H1 (cell line): ENCODE results near the gene IDUA. TPM values are rescaled to one million over a fixed set of nuclear protein-coding genes. Genes with fewer than 3 reads are reported as not detected.
A peak's percentile ranks its signal among the peaks of the same experiment; 100 is the strongest.

Experiments used
- CTCF ChIA-PET: fragments of 300-600 bp; sonication (Branson Sonifier 250); formaldehyde crosslinking; loops from one replicate; lab custom pipeline; 2021; ENCODE audit not compliant: partially characterized antibody; lab: Charles Lee
- POLR2A ChIA-PET: fragments of 300-600 bp; sonication (Branson Sonifier 250); formaldehyde crosslinking; loops from one replicate; lab custom pipeline; 2021; ENCODE audit warnings: inconsistent platforms; ENCODE audit not compliant: partially characterized antibody; lab: Charles Lee
- DNase-seq, 2 experiments: peaks; one replicate each; pipeline versions ENCODE4 v3.0.0 to v3.0.0-alpha.2; 2010 to 2022; ENCODE audit warnings: low spot score in 2 of 2, low read depth in 1 of 2, mixed read lengths in 1 of 2
- FAIRE-seq: peaks from 2 replicates; lab custom pipeline; 2011; peaks lifted over from hg19 to GRCh38; lab: Jason Lieb, UNC
- H2AFZ ChIP-seq: 2 replicates; pipeline ENCODE4 v1.8.1; 2012; ENCODE audit warnings: low read length, inconsistent platforms
- H2AK5ac ChIP-seq: 2 replicates; pipeline ENCODE4 v1.6.1; 2013; ENCODE audit warnings: low read depth, low read length
- H2BK120ac ChIP-seq: replicated peaks from 2 replicates; pipeline ENCODE3; 2013; ENCODE audit warnings: low read depth, low read length, inconsistent platforms
- H2BK12ac ChIP-seq: 2 replicates; pipeline ENCODE4 v1.6.1; 2013; ENCODE audit warnings: low read depth, low read length
- H2BK15ac ChIP-seq: 2 replicates; pipeline ENCODE4 v1.6.1; 2013; ENCODE audit warnings: low read length
- H2BK20ac ChIP-seq: 2 replicates; pipeline ENCODE4 v1.6.1; 2013; ENCODE audit warnings: low read length
- H2BK5ac ChIP-seq: 2 replicates; pipeline ENCODE4 v1.6.1; 2013; ENCODE audit warnings: low read depth, low read length
- H3K14ac ChIP-seq: 2 replicates; pipeline ENCODE4 v1.6.1; 2013; ENCODE audit warnings: inconsistent platforms; ENCODE audit not compliant: insufficient read length
- H3K18ac ChIP-seq: 2 replicates; pipeline ENCODE4 v1.6.1; 2013; ENCODE audit warnings: low read length; ENCODE audit errors: extremely low read depth
- H3K23ac ChIP-seq: 2 replicates; pipeline ENCODE4 v1.6.1; 2013; ENCODE audit warnings: inconsistent platforms; ENCODE audit not compliant: insufficient read length
- H3K23me2 ChIP-seq: 2 replicates; pipeline ENCODE4 v1.6.1; 2013; ENCODE audit warnings: low read depth, low read length
- H3K27ac ChIP-seq: 2 replicates; pipeline ENCODE4 v1.6.1; 2011; ENCODE audit warnings: low read depth, low read length, inconsistent platforms
- H3K27me3 ChIP-seq, 4 experiments: replicated peaks in 1 of 4; 1 replicate in 1 of 4; 2 replicates in 3 of 4; pipeline versions ENCODE4 v1.6.1 to v1.8.1; 2011 to 2013; ENCODE audit warnings: low read length in 3 of 4, mild to moderate bottlenecking in 3 of 4, inconsistent platforms in 2 of 4, mixed read lengths in 2 of 4, moderate library complexity in 1 of 4; ENCODE audit not compliant: control insufficient read depth in 3 of 4, insufficient read depth in 3 of 4; ENCODE audit errors: extremely low read depth in 1 of 4
- H3K36me3 ChIP-seq, 4 experiments: 2 replicates each; pipeline versions ENCODE4 v1.6.1 to v1.8.1; 2011 to 2013; ENCODE audit warnings: mild to moderate bottlenecking in 4 of 4, low read length in 3 of 4, moderate library complexity in 2 of 4, control low read depth in 1 of 4, inconsistent platforms in 1 of 4; ENCODE audit not compliant: insufficient read depth in 4 of 4, control insufficient read depth in 2 of 4
- H3K4ac ChIP-seq: replicated peaks from 2 replicates; pipeline ENCODE3; 2013; ENCODE audit warnings: low read length, low read depth, mixed read lengths, inconsistent platforms; ENCODE audit not compliant: insufficient read length
- H3K4me1 ChIP-seq, 4 experiments: replicated peaks in 1 of 4; 1 replicate in 1 of 4; 2 replicates in 3 of 4; pipeline versions ENCODE4 v1.6.1 to v1.8.1; 2011 to 2013; ENCODE audit warnings: low read length in 3 of 4, inconsistent platforms in 2 of 4, mixed read lengths in 1 of 4; ENCODE audit not compliant: insufficient read depth in 4 of 4, control insufficient read depth in 3 of 4
- H3K4me2 ChIP-seq, 2 experiments: 2 replicates each; pipeline versions ENCODE4 v1.6.1 to v1.8.1; 2011 to 2013; ENCODE audit warnings: low read depth in 2 of 2, low read length in 2 of 2, control low read depth in 1 of 2, inconsistent platforms in 1 of 2, mild to moderate bottlenecking in 1 of 2; ENCODE audit not compliant: insufficient read depth in 1 of 2
- H3K4me3 ChIP-seq, 4 experiments: fragments of 200-600, 300-600 bp in 1 of 4; sonication (generic), shearing (Covaris generic), sonication (Bioruptor Twin) in 1 of 4; 2 replicates each; pipeline versions ENCODE4 v1.5.1 to v1.8.1; 2011 to 2016; ENCODE audit warnings: low read length in 4 of 4, low read depth in 3 of 4, control low read depth in 2 of 4, inconsistent platforms in 2 of 4, mild to moderate bottlenecking in 2 of 4, mixed read lengths in 1 of 4, moderate library complexity in 1 of 4; ENCODE audit not compliant: insufficient read depth in 2 of 4; ENCODE audit errors: extremely low read depth in 1 of 4
- H3K56ac ChIP-seq: replicated peaks from 2 replicates; pipeline ENCODE3; 2013; ENCODE audit warnings: low read depth, mild to moderate bottlenecking, mixed read lengths, low read length, inconsistent platforms; ENCODE audit not compliant: insufficient read length
- H3K79me1 ChIP-seq: 2 replicates; pipeline ENCODE4 v1.6.1; 2013; ENCODE audit warnings: low read depth, low read length, control low read depth
- H3K79me2 ChIP-seq, 2 experiments: 2 replicates each; pipeline versions ENCODE4 v1.6.1 to v1.8.1; 2012 to 2013; ENCODE audit warnings: low read length in 2 of 2, mild to moderate bottlenecking in 2 of 2, inconsistent platforms in 1 of 2; ENCODE audit not compliant: insufficient read depth in 2 of 2, control insufficient read depth in 1 of 2
- H3K9ac ChIP-seq, 4 experiments: replicated peaks in 1 of 4; 1 replicate in 1 of 4; 2 replicates in 3 of 4; pipeline versions ENCODE4 v1.6.1 to v1.8.1; 2011 to 2013; ENCODE audit warnings: low read depth in 3 of 4, low read length in 3 of 4, control low read depth in 2 of 4, mild to moderate bottlenecking in 2 of 4, moderate library complexity in 2 of 4, inconsistent platforms in 1 of 4; ENCODE audit errors: extremely low read depth in 1 of 4
- H3K9me3 ChIP-seq, 2 experiments: 2 replicates each; pipeline versions ENCODE4 v1.6.1 to v1.8.1; 2012 to 2013; ENCODE audit warnings: mild to moderate bottlenecking in 2 of 2, moderate library complexity in 2 of 2, control low read depth in 1 of 2, inconsistent platforms in 1 of 2, low read depth in 1 of 2, low read length in 1 of 2, mixed read lengths in 1 of 2; ENCODE audit not compliant: insufficient read depth in 2 of 2
- H4K20me1 ChIP-seq, 2 experiments: replicated peaks in 1 of 2; 2 replicates each; pipeline versions ENCODE3 to v1.8.1; 2011 to 2013; ENCODE audit warnings: inconsistent platforms in 2 of 2, low read length in 2 of 2, mild to moderate bottlenecking in 1 of 2; ENCODE audit not compliant: insufficient read depth in 2 of 2, control insufficient read depth in 1 of 2
- H4K5ac ChIP-seq: 2 replicates; pipeline ENCODE4 v1.6.1; 2013; ENCODE audit warnings: low read length, low read depth, mixed read lengths, inconsistent platforms; ENCODE audit not compliant: insufficient read length
- H4K8ac ChIP-seq: 2 replicates; pipeline ENCODE4 v1.8.0; 2013; ENCODE audit warnings: mild to moderate bottlenecking, moderate library complexity, low read length, inconsistent platforms; ENCODE audit not compliant: insufficient read depth; ENCODE audit errors: extremely low read depth
- H4K91ac ChIP-seq: replicated peaks from 2 replicates; pipeline ENCODE3; 2013; ENCODE audit warnings: low read length, mixed read lengths, inconsistent platforms; ENCODE audit not compliant: insufficient read length
- GTF2F1 ChIP-seq: IDR thresholded peaks from 2 replicates; pipeline ENCODE4 v1.6.1; 2012; ENCODE audit warnings: low read depth, low read length, improper control_type of control experiment, borderline replicate concordance
- JUND ChIP-seq: IDR thresholded peaks from 2 replicates; pipeline ENCODE4 v1.6.1; 2011; ENCODE audit warnings: mild to moderate bottlenecking, improper control_type of control experiment, low read length
- KDM5A ChIP-seq: fragments of 200-600 bp; IDR thresholded peaks from 2 replicates; pipeline ENCODE4 v1.7.1; 2012; ENCODE audit warnings: mild to moderate bottlenecking, low read length, inconsistent platforms, mixed read lengths
- POLR2AphosphoS5 ChIP-seq: IDR thresholded peaks from 2 replicates; pipeline ENCODE4 v1.6.1; 2011; ENCODE audit warnings: low read depth, low read length
- POU5F1 ChIP-seq: IDR thresholded peaks from 2 replicates; pipeline ENCODE4 v1.6.1; 2011; ENCODE audit warnings: low read depth, mild to moderate bottlenecking, low read length, moderate library complexity
- SIX5 ChIP-seq: IDR thresholded peaks from 2 replicates; pipeline ENCODE4 v1.6.1; 2011; ENCODE audit warnings: mild to moderate bottlenecking, low read depth, low read length
- TEAD4 ChIP-seq: IDR thresholded peaks from 2 replicates; pipeline ENCODE4 v1.6.1; 2012; ENCODE audit warnings: low read depth, low read length, inconsistent platforms, mixed read lengths
- YY1 ChIP-seq: IDR thresholded peaks from 2 replicates; pipeline ENCODE4 v1.6.1; 2011; ENCODE audit warnings: low read depth, mild to moderate bottlenecking, low read length
- WGBS, 2 experiments: shearing (Covaris generic) in 1 of 2; methylation state at CpG; one replicate each; pipeline versions ENCODE4 v1.1.6 to v1.1.7; 2013 to 2015; ENCODE audit warnings: low lambda C conversion rate in 2 of 2, mixed read lengths in 2 of 2, inconsistent platforms in 1 of 2, low coverage in 1 of 2, missing lambda C conversion rate in 1 of 2; ENCODE audit not compliant: insufficient replicate concordance in 2 of 2, insufficient coverage in 1 of 2, insufficient read length in 1 of 2; ENCODE audit errors: extremely low coverage in 1 of 2, missing lambda C conversion rate in 1 of 2; 5-methylcytosine and 5-hydroxymethylcytosine counted together
- polyA plus RNA-seq, 7 experiments: library from polyadenylated mRNA; depleted of rRNA in 3 of 7; stranded (reverse) in 5 of 7; unstranded in 2 of 7; fragments of >200 nt in 5 of 7; fragments of 200-250 nt in 2 of 7; gene quantifications; 1 replicate in 5 of 7; 2 replicates in 1 of 7; 4 replicates in 1 of 7; pipeline versions ENCODE4 v1.2.1 to v1.2.3, GENCODE V29; 2011 to 2013; ENCODE audit warnings: missing spikeins in 2 of 7, mixed read lengths in 2 of 7
- total RNA-seq: library from RNA; stranded (reverse); fragmentation: NEBNext Ultra II Directional; extraction: Animal tissue kit (Norgen Biotek cat#: 25700); gene quantifications from 2 replicates; pipeline ENCODE4 v1.2.1, GENCODE V29; 2021

The IDUA gene
- total and polyA plus RNA-seq, 2 of the 8 experiments (the other 6 are each of a cell fraction or from before 2014, with no cell fraction given): 2.8 to 4.8 TPM

GRCh38 chr4:945274-946102 lies 41.4 kb upstream of the IDUA start:
- peak in 1 of 2 experiments; percentile 49 for DNase-seq
- Histone ChIP-seq H3K56ac (no peak overlapping the region), H2BK20ac (no peak overlapping the region), H4K91ac (peak overlapping the region; percentile 46), H3K23me2 (peaks cover 6% of the 10 kb centered on the region; the same call in 1 of the 2 replicates), H2BK12ac (peak overlapping the region; percentile 68; the same call in 1 of the 2 replicates), H3K79me2 (no peaks in the 10 kb centered on the region), H4K8ac (peak overlapping the region; percentile 9; the same call in 1 of the 2 replicates), H3K23ac (no peak overlapping the region), H2BK15ac (peak overlapping the region; percentile 61), H3K4me2 (peak overlapping the region; percentile 69 to 83), H2AK5ac (0 out of 2 replicates have a peak overlapping the region, but pooled peaks have one; percentile 5), H3K18ac (peak overlapping the region; percentile 60), H3K4ac (peak overlapping the region; percentile 44), H3K27me3 (peaks cover 0 to 11% (median 6%) of the 10 kb centered on the region in 4 experiments; a peak in 4 of 7 replicates), H2AFZ (peak overlapping the region; percentile 83), H3K4me3 (peak overlapping the region in 3 of 4 experiments; percentile 5 to 51 (median 14); a peak in 5 of 8 replicates), H3K79me1 (no peaks in the 10 kb centered on the region), H3K9me3 (no peaks in the 10 kb centered on the region), H3K36me3 (no peaks in the 10 kb centered on the region), H2BK120ac (no peak overlapping the region), H3K9ac (no peak overlapping the region; a peak in 1 of 7 replicates), H3K27ac (no peak overlapping the region), H4K20me1 (peaks cover 0 to under 1% of the 10 kb centered on the region in 2 experiments), H3K14ac (no peak overlapping the region), H2BK5ac (peak overlapping the region; percentile 44; the same call in 1 of the 2 replicates), H4K5ac (peak overlapping the region; percentile 38), H3K4me1 (peaks cover 3 to 10% (median 8%) of the 10 kb centered on the region in 4 experiments)
- CTCF ChIA-PET: interaction anchor here (1.0 kb wide), 1 partner anchor 18 kb away, joined by 3 read pairs; no protein-coding TSS in a partner anchor
- FAIRE-seq: no peak
- WGBS, 2 experiments: 42% methylated on average over 28 of the region's 28 CpGs; no CpG with 5 or more reads in 1 of the 2 experiments
- TF ChIP-seq TEAD4 (no peak), JUND (no peak), GTF2F1 (no peak), POLR2AphosphoS5 (no peak), POU5F1 (no peak), SIX5 (no peak), KDM5A (no peak), YY1 (no peak)
- TF ChIP-seq, all 59 proteins: peak for 0
- POLR2A ChIA-PET: interaction anchor here (0.5 to 1.7 kb wide), 2 partner anchors 13 to 187 kb away, joined by 3 to 4 read pairs; partner anchors contain the start of genes GAK and TMEM175
